Calu3 (cell line): ENCODE data around the gene STIM2. TPM values are rescaled to one million over a fixed set of nuclear protein-coding genes. Genes with fewer than 3 reads are reported as not detected.
"Not testable (repeated sequence)": the region's sequence is repeated elsewhere in the genome, so short reads cannot be mapped to it uniquely, and the experiment has no call there.

Experiments
- BruUV-seq: library from RNA; stranded (reverse); fragments of 400-500 nt; replicated peaks from 2 replicates; lab custom pipeline; 2021; lab: Mats Ljungman, UMichigan
- CTCF ChIA-PET: fragments of 300-600 bp; sonication (Branson Sonifier 250); formaldehyde crosslinking; loops from one replicate; lab custom pipeline; 2022; ENCODE audit warnings: antibody characterized with exemption; lab: Charles Lee
- DNase-seq: peaks from one replicate; pipeline ENCODE4 v3.0.0; 2022
- H3K27ac Mint-ChIP-seq: one replicate; pipeline ENCODE4 v1.8.0; 2022; ENCODE audit warnings: mixed read lengths; ENCODE audit not compliant: unreplicated experiment
- H3K27me3 Mint-ChIP-seq: one replicate; pipeline ENCODE4 v1.8.0; 2022; ENCODE audit warnings: mixed read lengths; ENCODE audit not compliant: unreplicated experiment
- H3K36me3 Mint-ChIP-seq: one replicate; pipeline ENCODE4 v1.8.0; 2022; ENCODE audit warnings: mild to moderate bottlenecking, moderate library complexity, mixed read lengths; ENCODE audit not compliant: insufficient read depth, unreplicated experiment
- H3K4me1 Mint-ChIP-seq: one replicate; pipeline ENCODE4 v1.8.0; 2022; ENCODE audit warnings: mild to moderate bottlenecking, low read depth, mixed read lengths; ENCODE audit not compliant: unreplicated experiment
- H3K4me3 Mint-ChIP-seq: one replicate; pipeline ENCODE4 v1.8.0; 2022; ENCODE audit warnings: mild to moderate bottlenecking, low read depth, moderate library complexity, mixed read lengths; ENCODE audit not compliant: unreplicated experiment
- H3K9me3 Mint-ChIP-seq: one replicate; pipeline ENCODE4 v1.8.0; 2022; ENCODE audit warnings: low read depth, mixed read lengths; ENCODE audit not compliant: unreplicated experiment
- CTCF ChIP-seq: fragments of 200-600 bp; IDR thresholded peaks from one replicate; pipeline ENCODE4 v1.8.0; 2022; ENCODE audit warnings: antibody characterized with exemption; ENCODE audit not compliant: unreplicated experiment
- intact Hi-C: fragments of 100-400 bp; cut with micrococcal nuclease; formaldehyde crosslinking; loops from one replicate; pipeline ENCODE4 v1.10.0; 2022; ENCODE audit not compliant: unreplicated experiment
- total RNA-seq: library from RNA; stranded (reverse); gene quantifications from 2 replicates; pipeline ENCODE4 v1.2.3, GENCODE V29; 2022

STIM2 gene
- total RNA-seq, 1 experiment from 2014 or later: 24.2 TPM

- Mint-ChIP-seq H3K27ac (no peak overlapping the region), H3K36me3 (no peaks in the 10 kb centered on the region), H3K27me3 (no peaks in the 10 kb centered on the region), H3K9me3 (no peaks in the 10 kb centered on the region), H3K4me3 (no peak overlapping the region), H3K4me1 (peaks cover 16% of the 10 kb centered on the region)
- no peak for DNase-seq
- BruUV-seq: no TSS peak
- CTCF ChIA-PET: no interaction called here
- TF ChIP-seq CTCF: no peak
- intact Hi-C loops: no loop called here
Observed at GRCh38 chr4:26962720-26963119, 102.1 kb downstream of the STIM2 start.

GRCh38 chr4:26964512-26964911, 103.9 kb downstream of the STIM2 start:
- no peaks in the 10 kb centered on the region for H3K27me3 Mint-ChIP-seq
- no peaks in the 10 kb centered on the region for H3K9me3 Mint-ChIP-seq
- CTCF ChIA-PET: no interaction called here

GRCh38 chr4:26964994-26965393, 104.4 kb downstream of the STIM2 start:
- Mint-ChIP-seq H3K4me3 (no peak overlapping the region), H3K27ac (no peak overlapping the region), H3K36me3 (no peaks in the 10 kb centered on the region), H3K27me3 (no peaks in the 10 kb centered on the region), H3K4me1 (peaks cover 16% of the 10 kb centered on the region), H3K9me3 (no peaks in the 10 kb centered on the region)
- BruUV-seq: no TSS peak
- no peak for TF ChIP-seq CTCF
- intact Hi-C loops: no loop called here
- DNase-seq: no peak
- CTCF ChIA-PET: no interaction called here

More at GRCh38 chr4:26964512-26964911, 103.9 kb downstream of the STIM2 start:
- DNase-seq: no peak
- TF ChIP-seq CTCF: no peak
- intact Hi-C loops: no loop called here
- Mint-ChIP-seq H3K27ac (no peak overlapping the region), H3K36me3 (no peaks in the 10 kb centered on the region), H3K4me3 (no peak overlapping the region), H3K4me1 (peaks cover 16% of the 10 kb centered on the region)
- BruUV-seq: no TSS peak

- H3K4me3 Mint-ChIP-seq, H3K27me3 Mint-ChIP-seq, BruUV-seq, CTCF ChIA-PET, H3K27ac Mint-ChIP-seq, H3K4me1 Mint-ChIP-seq, DNase-seq, intact Hi-C loops, H3K9me3 Mint-ChIP-seq, H3K36me3 Mint-ChIP-seq: not testable (repeated sequence)
Observed at GRCh38 chr4:26975464-26976181, 115.0 kb downstream of the STIM2 start.
